Endodermal cell (in vitro differentiated cells): ENCODE measurements around the gene ZNF532. TPM values are rescaled to one million over a fixed set of nuclear protein-coding genes. Genes with fewer than 3 reads are reported as not detected.

Source experiments
- DNase-seq: peaks from one replicate; pipeline ENCODE4 v3.0.0-alpha.2; 2017
- H3K27ac ChIP-seq: 2 replicates; pipeline ENCODE4 v1.5.1; 2013; ENCODE audit warnings: mild to moderate bottlenecking, low read depth, low read length, moderate library complexity
- H3K27me3 ChIP-seq: 2 replicates; pipeline ENCODE4 v1.6.1; 2013; ENCODE audit warnings: mild to moderate bottlenecking, low read length, moderate library complexity; ENCODE audit not compliant: insufficient read depth, control insufficient read depth, poor library complexity, severe bottlenecking
- H3K36me3 ChIP-seq: 2 replicates; pipeline ENCODE4 v1.7.0; 2013; ENCODE audit warnings: mild to moderate bottlenecking, low read length, moderate library complexity; ENCODE audit not compliant: control insufficient read depth, insufficient read depth
- H3K4me1 ChIP-seq: one replicate; pipeline ENCODE4 v1.7.0; 2013; ENCODE audit warnings: low read length; ENCODE audit not compliant: control insufficient read depth, insufficient read depth
- H3K4me3 ChIP-seq: 2 replicates; pipeline ENCODE4 v1.5.1; 2013; ENCODE audit warnings: mild to moderate bottlenecking, low read length, moderate library complexity
- H3K9ac ChIP-seq: 2 replicates; pipeline ENCODE4 v1.6.1; 2013; ENCODE audit warnings: mild to moderate bottlenecking, low read length, moderate library complexity; ENCODE audit not compliant: poor library complexity, severe bottlenecking; ENCODE audit errors: extremely low read depth
- H3K9me3 ChIP-seq: 2 replicates; pipeline ENCODE4 v1.6.1; 2013; ENCODE audit warnings: mild to moderate bottlenecking, low read length, moderate library complexity; ENCODE audit not compliant: control insufficient read depth
- H3K27ac Mint-ChIP-seq: 2 replicates; pipeline ENCODE4 v1.8.0; 2020; ENCODE audit warnings: mixed read lengths
- H3K27me3 Mint-ChIP-seq: 2 replicates; pipeline ENCODE4 v1.8.0; 2021; ENCODE audit warnings: mild to moderate bottlenecking, mixed read lengths; ENCODE audit not compliant: insufficient read depth
- H3K36me3 Mint-ChIP-seq: 2 replicates; pipeline ENCODE4 v1.8.0; 2020; ENCODE audit warnings: low read depth, mixed read lengths
- H3K4me1 Mint-ChIP-seq: 2 replicates; pipeline ENCODE4 v1.8.0; 2020; ENCODE audit warnings: mixed read lengths
- H3K4me3 Mint-ChIP-seq: 2 replicates; pipeline ENCODE4 v1.8.0; 2020; ENCODE audit warnings: mild to moderate bottlenecking, moderate library complexity, mixed read lengths
- H3K9me3 Mint-ChIP-seq: 2 replicates; pipeline ENCODE4 v1.8.0; 2020; ENCODE audit warnings: mild to moderate bottlenecking, mixed read lengths
- CTCF ChIP-seq: fragments of 200-600 bp; sonication (generic); conservative IDR thresholded peaks from 2 replicates; pipeline ENCODE4 v1.5.0; 2021; ENCODE audit warnings: antibody characterized with exemption, mild to moderate bottlenecking
- WGBS, 2 experiments: methylation state at CpG; one replicate each; pipeline versions ENCODE4 v1.1.5 to v1.1.7; 2013; ENCODE audit warnings: missing lambda C conversion rate in 2 of 2, mixed read lengths in 1 of 2; ENCODE audit not compliant: insufficient coverage in 1 of 2, insufficient read length in 1 of 2; 5-methylcytosine and 5-hydroxymethylcytosine counted together
- total RNA-seq, 2 donors: library from RNA; stranded (reverse); fragmentation: NEBNext Ultra II Directional in 1 of 2; extraction: Animal tissue kit (Norgen Biotek cat#: 25700) in 1 of 2; gene quantifications; 2 replicates in 1 of 2; 3 replicates in 1 of 2; pipeline ENCODE4 v1.2.1, GENCODE V29; 2021

The ZNF532 gene
- total RNA-seq, 2 donors from 2014 or later, result 138 to 207 TPM

- 90 to 92% methylated on average over 1 of the region's 1 CpG for WGBS, 2 experiments
- Histone ChIP-seq H3K4me3 (no peak overlapping the region), H3K27ac (peak overlapping the region; percentile 36), H3K4me1 (peaks cover 4% of the 10 kb centered on the region), H3K27me3 (no peaks in the 10 kb centered on the region), H3K9me3 (no peaks in the 10 kb centered on the region), H3K9ac (no peak overlapping the region), H3K36me3 (peaks cover 87% of the 10 kb centered on the region)
- Mint-ChIP-seq H3K9me3 (no peaks in the 10 kb centered on the region), H3K4me1 (peaks cover 42% of the 10 kb centered on the region), H3K27me3 (no peaks in the 10 kb centered on the region), H3K27ac (peak overlapping the region; percentile 28), H3K4me3 (no peak overlapping the region), H3K36me3 (peaks cover 73% of the 10 kb centered on the region)
- no peak for DNase-seq
- TF ChIP-seq CTCF, result no peak
These were observed 43.3 kb downstream of the ZNF532 start for GRCh38 chr18:58908006-58908405.

GRCh38 chr18:58909521-58909920 lies 44.8 kb downstream of the ZNF532 start:
- TF ChIP-seq CTCF, result no peak
- no peaks in the 10 kb centered on the region for H3K9me3 ChIP-seq
- H3K27ac Mint-ChIP-seq, result peak overlapping the region; percentile 76
- no peaks in the 10 kb centered on the region for H3K9me3 Mint-ChIP-seq
- H3K27ac ChIP-seq, result no peak overlapping the region
- H3K36me3 ChIP-seq, result peaks cover 82% of the 10 kb centered on the region
- no peak for DNase-seq
- H3K27me3 Mint-ChIP-seq, result no peaks in the 10 kb centered on the region
- H3K27me3 ChIP-seq, result no peaks in the 10 kb centered on the region
- 94 to 99% methylated on average over 8 of the region's 8 CpGs for WGBS, 2 experiments
- H3K4me3 Mint-ChIP-seq, result no peak overlapping the region
- no peak overlapping the region for H3K9ac ChIP-seq
- peaks cover 64% of the 10 kb centered on the region for H3K36me3 Mint-ChIP-seq
- H3K4me1 Mint-ChIP-seq, result peaks cover 47% of the 10 kb centered on the region
- no peak overlapping the region for H3K4me3 ChIP-seq
- peaks cover 4% of the 10 kb centered on the region for H3K4me1 ChIP-seq

GRCh38 chr18:58911241-58911640 lies 46.6 kb downstream of the ZNF532 start:
- no peak overlapping the region for H3K9ac ChIP-seq
- Mint-ChIP-seq H3K27ac (peak overlapping the region; percentile 32), H3K9me3 (no peaks in the 10 kb centered on the region), H3K4me3 (no peak overlapping the region), H3K27me3 (no peaks in the 10 kb centered on the region), H3K4me1 (peaks cover 62% of the 10 kb centered on the region), H3K36me3 (peaks cover 62% of the 10 kb centered on the region)
- no peak overlapping the region for H3K4me3 ChIP-seq
- H3K4me1 ChIP-seq, result peaks cover 13% of the 10 kb centered on the region
- H3K27ac ChIP-seq, result no peak overlapping the region
- H3K9me3 ChIP-seq, result no peaks in the 10 kb centered on the region
- H3K27me3 ChIP-seq, result no peaks in the 10 kb centered on the region
- no peak for TF ChIP-seq CTCF
- H3K36me3 ChIP-seq, result peaks cover 81% of the 10 kb centered on the region
- no peak for DNase-seq
- WGBS, 2 experiments, result 90 to 94% methylated on average over 3 to 4 of the region's 4 CpGs
